NOMO-1 (cell line): Measurements from ENCODE around the gene NSMCE1.
"Not testable (repeated sequence)": the region's sequence is repeated elsewhere in the genome, so short reads cannot be mapped to it uniquely, and the experiment has no call there.

Source experiments
- DNase-seq, 2 experiments: peaks; one replicate each; lab custom pipeline; 2025; ENCODE audit not compliant: unreplicated experiment in 2 of 2; lab: John Stamatoyannopoulos, UW

The NSMCE1 gene

GRCh38 chr16:27303256-27304100 is 34.9 kb upstream of the NSMCE1 start:
- no peak for DNase-seq

DNA sequence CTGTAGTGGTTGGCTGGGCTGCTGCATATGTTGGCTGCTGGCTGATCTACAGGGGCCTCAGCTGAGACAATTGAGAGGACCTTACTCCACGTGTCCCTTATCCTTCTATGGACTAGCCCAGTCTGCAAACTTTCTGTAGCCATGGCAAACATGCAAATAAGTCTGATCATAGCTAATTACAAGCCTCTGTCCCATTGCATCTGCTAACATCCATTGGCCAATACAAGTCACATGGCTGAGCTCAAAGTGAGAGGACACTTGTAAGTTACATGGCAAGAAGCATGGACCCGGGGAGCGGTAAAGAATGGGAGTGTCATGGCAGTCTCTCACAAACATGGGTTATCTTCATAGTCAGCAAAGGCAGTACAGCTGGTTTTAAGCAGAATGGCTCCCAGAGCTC is 33.6 kb upstream of the NSMCE1 start:
- DNase-seq, result no peak

DNA sequence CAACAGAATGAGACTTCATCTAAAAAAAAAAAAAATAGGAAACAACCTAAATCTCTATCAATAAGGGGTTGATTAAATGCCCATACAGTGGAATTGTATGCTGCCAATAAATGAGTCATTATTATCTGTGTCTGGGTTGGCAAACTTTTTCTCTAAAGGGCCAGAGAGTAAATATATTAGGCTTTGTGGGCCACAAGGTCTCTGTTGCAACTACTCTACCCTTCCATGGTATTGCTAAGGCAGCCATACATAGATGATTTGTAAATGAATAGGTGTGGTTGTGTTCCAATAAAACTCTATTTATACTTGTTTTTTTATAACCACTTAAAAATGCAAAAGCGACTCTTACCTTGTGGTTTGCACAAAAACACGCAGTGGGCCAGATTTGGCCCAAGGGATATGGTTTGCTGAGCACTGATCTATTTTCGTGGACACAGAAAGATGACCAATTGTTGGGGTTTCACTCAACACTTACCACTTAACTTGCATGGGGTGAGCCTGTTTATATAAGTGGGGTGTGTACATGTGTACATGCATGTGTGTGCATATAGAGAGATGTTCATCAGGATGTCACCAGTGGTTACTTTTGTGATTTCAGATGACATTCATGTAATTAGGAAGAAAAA is 32.8 kb upstream of the NSMCE1 start:
- no peak for DNase-seq

- no peak for DNase-seq
Observed at GRCh38 chr16:27298132-27298531, 29.6 kb upstream of the NSMCE1 start.

- DNase-seq, result no peak
Observed at GRCh38 chr16:27293343-27293742, 24.8 kb upstream of the NSMCE1 start.

DNA sequence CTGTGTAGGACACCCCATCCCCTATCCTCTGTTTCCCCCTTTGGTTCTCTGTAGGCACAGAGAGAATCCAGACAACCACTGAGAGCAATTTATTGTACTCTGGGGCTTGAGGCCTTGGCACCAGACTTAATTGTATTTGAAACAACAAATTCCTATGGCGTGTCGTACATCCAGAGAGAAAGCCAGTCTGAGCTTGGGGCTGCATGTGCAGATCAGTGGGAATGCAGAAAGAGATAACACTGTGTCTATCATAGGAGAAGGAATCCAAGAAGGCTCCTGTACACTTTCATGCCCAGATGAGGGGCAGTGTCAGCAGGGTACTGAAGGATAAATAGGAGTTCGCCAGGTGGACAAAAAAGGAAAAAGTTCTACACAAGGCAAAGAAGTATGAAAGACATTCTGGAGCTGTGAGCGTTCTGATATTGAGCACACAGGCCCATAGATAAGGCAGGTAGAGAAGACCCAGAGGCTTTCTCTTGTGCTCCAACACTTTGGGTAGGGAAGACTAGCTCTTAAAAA is 23.2 kb upstream of the NSMCE1 start:
- no peak for DNase-seq

DNA sequence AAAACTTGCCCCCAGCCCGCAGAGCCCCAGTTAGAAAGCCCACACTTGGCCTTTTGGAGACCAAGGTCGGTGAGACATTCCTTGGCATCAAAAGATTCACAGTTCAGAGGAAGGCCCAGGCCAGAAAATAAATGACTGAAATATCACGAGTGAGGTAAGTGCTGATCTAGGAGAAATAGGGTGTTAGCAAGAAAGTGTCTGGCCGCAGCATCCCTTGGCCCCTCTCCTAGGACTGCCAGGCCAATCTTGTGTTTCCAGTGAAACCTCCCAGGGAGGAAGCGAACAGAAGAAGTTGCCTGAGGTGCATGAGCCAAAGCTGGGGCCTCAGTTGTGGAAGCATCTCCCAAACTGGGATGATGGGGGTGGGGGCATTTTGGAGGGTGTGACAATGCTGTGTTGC is 22.5 kb upstream of the NSMCE1 start:
- DNase-seq, result no peak

- no peak for DNase-seq
Observed at GRCh38 chr16:27290562-27290961, 22.0 kb upstream of the NSMCE1 start.

GRCh38 chr16:27289669-27290068 is 21.1 kb upstream of the NSMCE1 start:
- no peak for DNase-seq

DNA sequence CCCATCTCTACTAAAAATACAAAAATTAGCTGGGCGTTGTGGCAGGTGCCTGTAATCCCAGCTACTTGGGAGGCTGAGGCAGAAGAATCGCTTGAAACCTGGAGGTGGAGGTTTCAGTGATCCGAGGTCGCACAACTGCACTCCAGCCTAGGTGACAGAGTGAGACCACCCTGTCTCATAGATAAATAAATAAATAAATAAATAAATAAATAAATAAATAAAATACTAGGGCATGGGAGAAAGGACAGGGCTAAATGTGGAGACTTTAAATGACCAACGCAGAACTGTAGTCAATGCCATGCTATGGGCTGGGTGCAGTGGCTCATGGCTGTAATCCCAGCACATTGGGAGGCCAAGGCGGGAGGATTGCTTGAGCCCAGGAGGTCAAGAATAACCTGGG is 19.7 kb upstream of the NSMCE1 start:
- not testable (repeated sequence) for DNase-seq

DNA sequence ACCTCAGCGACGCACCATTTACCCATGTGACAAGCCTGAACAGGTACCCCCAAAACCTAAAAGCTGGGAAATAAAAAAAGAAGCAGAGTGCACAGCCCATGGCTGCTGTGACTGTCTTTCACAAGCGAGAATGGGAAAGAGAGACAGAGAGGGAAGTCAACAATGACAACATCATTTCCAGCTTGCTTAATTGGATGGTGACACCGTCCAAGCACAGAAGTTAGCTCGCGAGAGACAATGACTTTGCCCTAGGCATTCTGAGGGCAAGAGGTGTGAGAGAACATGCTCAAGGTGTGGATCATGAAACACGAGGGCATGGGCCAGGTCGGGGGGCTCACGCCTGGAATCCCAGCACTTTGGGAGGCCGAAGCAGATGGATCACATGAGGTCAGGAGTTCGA is 19.3 kb upstream of the NSMCE1 start:
- DNase-seq, result peak; percentile 40 to 83

- DNase-seq, result no peak
Observed at GRCh38 chr16:27287051-27287811, 18.7 kb upstream of the NSMCE1 start.

- DNase-seq, result peak; percentile 47 to 52
Observed at GRCh38 chr16:27286451-27286850, 17.9 kb upstream of the NSMCE1 start.

GRCh38 chr16:27285676-27286196 is 17.2 kb upstream of the NSMCE1 start:
- peak; percentile 10 to 54 for DNase-seq

GRCh38 chr16:27284865-27285675 is 16.5 kb upstream of the NSMCE1 start:
- no peak for DNase-seq

- DNase-seq, result no peak
Observed at GRCh38 chr16:27281243-27281642, 12.7 kb upstream of the NSMCE1 start.

DNA sequence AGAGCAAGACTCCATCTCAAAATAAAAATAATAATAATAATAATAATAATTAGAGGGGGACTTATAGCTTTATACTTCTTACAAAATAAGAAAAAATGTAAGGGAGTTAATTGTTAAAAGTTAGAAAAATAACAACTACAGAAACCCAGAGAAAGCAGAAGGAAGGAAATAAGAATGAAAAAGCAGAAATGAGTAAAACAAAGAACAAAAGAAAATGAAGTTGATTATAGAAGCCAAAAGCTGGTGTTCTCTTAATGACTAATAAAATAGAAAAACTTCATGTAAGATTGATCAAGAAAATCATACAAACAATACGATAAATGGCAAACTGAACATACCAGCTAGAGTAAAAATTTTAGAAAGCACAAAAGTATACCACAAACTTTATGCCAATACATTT is 6.8 kb upstream of the NSMCE1 start:
- DNase-seq, result peak in 1 of 2 experiments; percentile 60

DNA sequence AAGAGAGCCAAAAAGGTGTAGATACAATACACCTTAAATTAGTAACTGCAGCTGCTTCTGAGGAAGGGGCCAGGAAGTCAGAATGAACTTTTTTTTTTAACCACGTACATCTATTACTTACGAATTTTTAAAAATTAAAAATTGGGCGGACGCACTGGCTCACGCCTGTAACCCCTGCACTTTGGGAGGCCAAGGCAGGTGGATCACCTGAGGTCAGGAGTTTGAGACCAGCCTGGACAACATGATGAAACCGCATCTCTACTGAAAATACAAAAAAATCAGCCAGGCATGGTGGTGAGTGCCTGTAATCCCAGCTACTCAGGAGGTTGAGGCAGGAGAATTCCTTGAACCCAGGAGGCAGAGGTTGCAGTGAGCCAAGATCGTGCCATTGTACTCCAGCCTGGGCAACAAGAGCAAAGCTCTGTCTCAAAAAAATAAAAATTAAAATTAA is 5.9 kb upstream of the NSMCE1 start:
- not testable (repeated sequence) for DNase-seq

DNA sequence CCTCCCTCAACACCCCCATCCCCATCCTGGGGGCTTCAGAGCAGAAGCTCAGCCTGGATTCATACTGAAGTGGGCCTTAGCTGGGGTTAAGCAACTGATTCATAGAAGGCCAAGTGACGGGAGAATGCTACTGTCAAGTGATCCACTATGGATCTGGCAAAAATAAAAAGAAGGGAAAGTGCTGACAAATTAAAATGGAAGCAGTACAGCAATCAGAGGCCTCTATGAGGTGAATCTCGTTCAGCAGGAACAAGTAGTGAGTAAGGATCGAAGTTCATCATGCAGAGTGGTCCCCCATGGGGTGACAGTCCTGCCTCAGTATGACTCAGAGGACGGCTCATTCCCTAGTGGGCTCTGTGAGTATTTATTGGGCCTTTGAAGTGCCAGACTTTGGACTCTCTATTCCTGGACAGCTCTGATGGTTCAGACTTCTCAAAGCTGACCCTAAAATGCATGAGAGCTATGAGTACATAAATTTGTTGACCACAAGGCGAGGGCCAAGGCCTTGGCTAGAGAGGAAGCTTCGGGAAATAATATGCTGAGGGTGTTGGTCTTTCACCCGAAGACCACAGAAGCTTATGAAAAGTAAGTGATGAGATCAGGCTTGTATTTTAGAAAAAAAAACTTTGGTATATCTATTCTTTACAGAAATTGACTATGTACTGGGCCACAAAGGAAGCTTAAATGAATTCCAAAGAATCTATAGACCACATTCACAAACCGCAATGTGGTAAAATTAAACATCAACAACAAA is 5.3 kb upstream of the NSMCE1 start:
- no peak for DNase-seq

- no peak for DNase-seq
Observed at GRCh38 chr16:27273330-27273669, 4.7 kb upstream of the NSMCE1 start.
